Tongue (tissue), 2 donors: ENCODE data around the gene LDB1. TPM values are rescaled to one million over a fixed set of nuclear protein-coding genes. Genes with fewer than 3 reads are reported as not detected.

Experiments used
- DNase-seq: peaks from one replicate; pipeline ENCODE4 v3.0.0-alpha.2; 2015
- total RNA-seq: library from RNA; depleted of rRNA; stranded (reverse); fragments of >200 nt; gene quantifications from one replicate; pipeline ENCODE4 v1.2.3, GENCODE V29; 2014

LDB1 gene
- total RNA-seq = 54.0 TPM

GRCh38 chr10:102120142-102120990, at the start of gene LDB1:
LDB1 (minus strand) TSS chr10:102120368; CDS start chr10:102120110, 258 bp downstream.
- peak; percentile 91 for DNase-seq

GRCh38 chr10:102167861-102168260, 47.7 kb upstream of the LDB1 start:
- DNase-seq = no peak

DNA sequence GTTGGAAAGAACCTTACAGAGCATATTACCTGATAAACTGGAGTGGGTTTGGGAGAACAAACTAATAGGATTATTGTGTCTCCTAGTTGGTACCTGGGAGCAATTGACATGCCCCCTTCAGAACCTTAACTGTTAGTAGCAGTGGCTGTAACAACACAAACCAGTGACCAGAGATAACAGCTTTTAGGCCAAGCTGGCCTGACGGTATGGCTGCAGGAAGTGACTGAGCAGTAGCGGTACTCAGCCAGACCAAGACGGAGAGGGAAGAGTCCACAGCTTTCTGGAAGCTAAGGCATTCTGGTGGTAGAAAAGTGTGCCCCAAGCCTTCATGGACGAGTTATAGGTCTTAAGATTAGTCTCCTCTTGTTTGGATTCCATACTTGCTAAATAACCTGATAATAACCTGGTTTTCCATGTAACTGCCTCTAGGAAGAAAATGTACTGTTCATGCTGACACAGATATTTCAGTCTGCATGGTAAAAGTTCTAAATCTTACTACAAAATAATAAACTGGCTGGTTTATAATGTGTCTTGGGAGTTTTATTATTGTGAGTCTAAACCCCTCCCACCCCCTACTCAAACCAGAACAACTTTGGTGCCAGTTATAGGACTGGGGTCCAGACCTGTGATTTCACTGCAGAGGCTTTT, 43.3 kb upstream of the LDB1 start:
- DNase-seq = no peak

DNA sequence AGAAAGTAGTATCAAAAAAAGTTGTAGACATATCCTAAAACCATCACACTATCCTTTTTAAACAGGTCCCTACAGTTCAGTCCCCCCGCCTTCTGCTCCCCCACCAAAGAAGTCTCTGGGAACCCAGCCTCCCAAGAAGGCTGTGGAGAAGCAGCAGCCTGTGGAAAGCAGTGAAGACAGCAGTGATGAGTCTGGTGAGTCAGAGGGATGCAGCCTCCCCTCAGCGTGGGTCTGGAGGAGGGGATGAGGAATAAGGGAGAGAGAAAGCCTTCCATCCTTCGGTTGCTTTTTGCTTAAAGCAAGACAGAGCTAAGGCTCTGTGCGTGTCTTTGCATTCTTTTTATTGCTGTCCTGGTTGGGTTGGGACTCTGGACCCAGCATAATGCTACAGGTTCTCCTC, 39.7 kb upstream of the LDB1 start:
- DNase-seq = no peak

- no peak for DNase-seq
These were observed 39.0 kb upstream of the LDB1 start for GRCh38 chr10:102159051-102159597.

GRCh38 chr10:102157224-102157623, 37.1 kb upstream of the LDB1 start:
- no peak for DNase-seq

GRCh38 chr10:102154466-102155116, 34.4 kb upstream of the LDB1 start:
- DNase-seq = no peak

DNA sequence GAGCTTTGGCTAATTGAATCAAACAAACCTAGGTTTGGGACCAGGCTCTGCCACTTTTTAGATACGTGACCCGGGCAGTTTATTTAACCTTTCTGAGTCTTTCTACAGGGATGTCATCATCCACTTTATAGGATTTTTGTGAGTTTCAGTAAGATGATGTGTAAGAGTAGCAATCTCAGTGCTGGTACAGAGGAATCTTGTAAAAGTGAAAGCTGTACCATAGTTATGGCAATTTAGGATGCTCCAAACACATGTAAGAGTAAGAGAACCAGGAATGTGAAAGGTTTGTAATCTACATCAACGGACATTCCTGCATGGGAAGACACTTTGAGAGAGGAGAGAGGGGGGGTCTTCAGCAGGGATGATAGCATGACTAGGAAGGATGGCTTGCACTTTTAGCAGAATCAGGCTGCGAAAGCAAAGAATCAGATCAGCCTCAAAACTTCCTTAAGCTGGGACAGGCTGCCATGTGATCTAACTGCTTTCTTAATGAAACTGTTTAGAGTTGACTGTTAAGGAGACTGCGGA, 33.0 kb upstream of the LDB1 start:
- DNase-seq = no peak

- DNase-seq = no peak
These were observed 32.4 kb upstream of the LDB1 start for GRCh38 chr10:102152545-102152890.

- peak; percentile 99 for DNase-seq
These were observed 31.8 kb upstream of the LDB1 start, which contains the start of gene NOLC1 for GRCh38 chr10:102151774-102152544. NOLC1 (plus strand) TSS chr10:102152389; CDS start chr10:102152411, 22 bp downstream.

- no peak for DNase-seq
These were observed 31.0 kb upstream of the LDB1 start for GRCh38 chr10:102150970-102151773.

- no peak for DNase-seq
These were observed 28.1 kb upstream of the LDB1 start for GRCh38 chr10:102148275-102148674.

DNA sequence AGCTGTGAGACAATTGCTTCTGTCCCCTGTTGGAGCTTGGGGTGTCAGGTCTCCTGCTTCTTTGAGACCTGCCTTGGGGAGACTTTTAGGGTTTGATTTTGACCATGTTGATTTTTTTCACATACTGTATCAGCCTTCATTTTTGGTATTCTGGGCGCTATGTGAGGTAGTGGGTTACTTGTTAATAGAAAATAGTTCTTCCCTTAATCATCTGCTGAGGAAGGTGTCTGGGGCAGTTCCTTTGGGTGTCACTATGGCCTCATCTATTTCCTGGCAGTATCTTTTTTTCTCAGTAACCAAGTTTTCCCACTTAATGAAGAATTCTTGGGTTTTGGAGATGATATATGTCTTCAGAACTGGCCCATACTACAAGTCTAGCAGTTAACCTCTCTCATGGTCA, 27.4 kb upstream of the LDB1 start:
- DNase-seq = no peak

DNA sequence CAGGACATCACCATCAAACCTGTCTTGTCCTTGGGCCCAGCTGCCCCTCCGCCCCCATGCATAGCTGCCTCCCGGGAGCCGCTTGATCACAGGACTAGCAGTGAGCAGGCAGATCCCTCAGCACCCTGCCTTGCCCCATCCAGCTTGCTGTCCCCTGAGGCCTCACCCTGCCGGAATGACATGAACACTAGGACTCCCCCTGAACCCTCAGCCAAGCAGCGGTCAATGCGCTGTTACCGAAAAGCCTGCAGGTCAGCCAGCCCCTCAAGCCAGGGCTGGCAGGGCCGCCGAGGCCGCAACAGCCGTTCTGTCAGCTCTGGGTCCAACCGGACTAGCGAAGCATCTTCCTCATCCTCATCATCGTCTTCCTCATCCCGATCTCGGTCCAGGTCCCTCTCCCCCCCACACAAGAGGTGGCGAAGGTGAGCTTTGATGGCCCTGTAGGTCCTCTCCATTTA, 26.8 kb upstream of the LDB1 start:
- DNase-seq = no peak

DNA sequence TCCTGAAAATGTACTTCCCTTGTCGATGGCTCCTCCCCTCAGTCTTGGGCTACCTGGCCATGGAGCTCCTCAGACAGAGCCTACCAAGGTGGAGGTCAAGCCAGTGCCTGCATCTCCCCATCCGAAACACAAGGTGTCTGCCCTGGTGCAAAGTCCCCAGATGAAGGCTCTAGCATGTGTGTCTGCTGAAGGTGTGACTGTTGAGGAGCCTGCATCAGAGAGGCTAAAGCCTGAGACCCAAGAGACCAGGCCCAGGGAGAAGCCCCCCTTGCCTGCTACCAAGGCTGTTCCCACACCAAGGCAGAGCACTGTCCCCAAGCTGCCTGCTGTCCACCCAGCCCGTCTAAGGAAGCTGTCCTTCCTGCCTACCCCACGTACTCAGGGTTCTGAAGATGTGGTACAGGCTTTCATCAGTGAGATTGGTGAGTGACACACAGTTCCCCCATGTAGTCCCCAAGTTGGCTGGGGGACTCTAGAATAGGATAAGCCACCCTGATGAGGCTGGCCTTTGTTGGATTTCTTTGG, 21.5 kb upstream of the LDB1 start:
- DNase-seq = no peak

DNA sequence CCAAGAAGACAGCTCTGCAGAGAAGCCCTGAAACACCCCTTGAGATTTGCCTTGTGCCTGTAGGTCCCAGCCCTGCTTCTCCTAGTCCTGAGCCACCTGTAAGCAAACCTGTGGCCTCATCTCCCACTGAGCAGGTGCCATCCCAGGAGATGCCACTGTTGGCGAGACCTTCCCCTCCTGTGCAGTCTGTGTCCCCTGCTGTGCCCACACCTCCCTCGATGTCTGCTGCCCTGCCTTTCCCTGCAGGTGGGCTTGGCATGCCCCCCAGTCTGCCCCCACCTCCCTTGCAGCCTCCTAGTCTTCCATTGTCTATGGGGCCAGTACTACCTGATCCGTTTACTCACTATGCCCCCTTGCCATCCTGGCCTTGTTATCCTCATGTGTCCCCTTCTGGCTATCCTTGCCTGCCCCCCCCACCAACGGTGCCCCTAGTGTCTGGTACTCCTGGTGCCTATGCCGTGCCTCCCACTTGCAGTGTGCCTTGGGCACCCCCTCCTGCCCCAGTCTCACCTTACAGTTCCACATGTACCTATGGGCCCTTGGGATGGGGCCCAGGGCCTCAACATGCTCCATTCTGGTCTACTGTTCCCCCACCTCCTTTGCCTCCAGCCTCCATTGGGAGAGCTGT, 20.9 kb upstream of the LDB1 start:
- no peak for DNase-seq

DNA sequence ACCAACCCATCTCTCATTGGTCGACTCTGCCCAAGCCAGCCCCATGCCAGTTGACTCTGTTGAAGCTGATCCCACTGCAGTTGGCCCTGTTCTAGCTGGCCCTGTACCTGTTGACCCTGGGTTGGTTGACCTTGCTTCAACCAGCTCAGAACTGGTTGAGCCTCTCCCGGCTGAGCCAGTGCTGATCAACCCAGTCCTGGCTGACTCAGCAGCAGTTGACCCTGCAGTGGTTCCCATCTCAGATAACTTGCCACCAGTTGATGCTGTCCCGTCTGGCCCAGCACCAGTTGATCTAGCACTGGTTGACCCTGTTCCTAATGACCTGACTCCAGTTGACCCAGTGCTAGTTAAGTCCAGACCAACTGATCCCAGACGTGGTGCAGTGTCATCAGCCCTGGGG, 20.1 kb upstream of the LDB1 start:
- no peak for DNase-seq

DNA sequence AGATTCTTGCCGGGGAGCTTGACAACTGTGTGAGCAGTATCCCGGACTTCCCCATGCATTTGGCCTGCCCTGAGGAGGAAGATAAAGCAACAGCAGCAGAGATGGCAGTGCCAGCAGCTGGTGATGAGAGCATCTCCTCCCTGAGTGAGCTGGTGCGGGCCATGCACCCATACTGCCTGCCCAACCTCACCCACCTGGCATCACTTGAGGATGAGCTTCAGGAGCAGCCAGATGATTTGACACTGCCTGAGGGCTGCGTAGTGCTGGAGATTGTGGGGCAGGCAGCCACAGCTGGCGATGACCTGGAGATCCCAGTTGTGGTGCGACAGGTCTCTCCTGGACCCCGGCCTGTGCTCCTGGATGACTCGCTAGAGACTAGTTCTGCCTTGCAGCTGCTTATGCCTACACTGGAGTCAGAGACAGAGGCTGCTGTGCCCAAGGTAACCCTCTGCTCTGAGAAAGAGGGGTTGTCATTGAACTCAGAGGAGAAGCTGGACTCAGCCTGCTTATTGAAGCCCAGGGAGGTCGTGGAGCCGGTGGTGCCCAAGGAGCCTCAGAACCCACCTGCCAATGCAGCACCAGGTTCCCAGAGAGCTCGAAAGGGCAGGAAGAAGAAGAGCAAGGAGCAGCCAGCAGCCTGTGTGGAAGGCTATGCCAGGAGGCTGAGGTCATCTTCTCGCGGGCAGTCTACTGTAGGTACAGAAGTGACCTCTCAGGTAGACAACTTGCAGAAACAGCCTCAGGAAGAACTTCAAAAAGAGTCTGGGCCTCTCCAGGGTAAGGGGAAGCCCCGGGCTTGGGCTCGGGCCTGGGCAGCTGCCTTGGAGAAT, 19.3 kb upstream of the LDB1 start:
- no peak for DNase-seq

- DNase-seq = peak; percentile 6
These were observed 15.9 kb upstream of the LDB1 start for GRCh38 chr10:102135956-102136526.
